Measurements from ENCODE around the gene SOX30.

Gene SOX30

GRCh38 chr5:157616785-157617184, 35.5 kb downstream of the SOX30 start:
- no peak overlapping the region for H3K4me3 ChIP-seq (ENCODE audit: low read depth, low read length)
- TF ChIP-seq CTCF (conservative IDR thresholded peaks at IDR 0.05; ENCODE audit: low read depth, low read length) = no peak
- no peak for DNase-seq (ENCODE audit: low read depth)

DNA sequence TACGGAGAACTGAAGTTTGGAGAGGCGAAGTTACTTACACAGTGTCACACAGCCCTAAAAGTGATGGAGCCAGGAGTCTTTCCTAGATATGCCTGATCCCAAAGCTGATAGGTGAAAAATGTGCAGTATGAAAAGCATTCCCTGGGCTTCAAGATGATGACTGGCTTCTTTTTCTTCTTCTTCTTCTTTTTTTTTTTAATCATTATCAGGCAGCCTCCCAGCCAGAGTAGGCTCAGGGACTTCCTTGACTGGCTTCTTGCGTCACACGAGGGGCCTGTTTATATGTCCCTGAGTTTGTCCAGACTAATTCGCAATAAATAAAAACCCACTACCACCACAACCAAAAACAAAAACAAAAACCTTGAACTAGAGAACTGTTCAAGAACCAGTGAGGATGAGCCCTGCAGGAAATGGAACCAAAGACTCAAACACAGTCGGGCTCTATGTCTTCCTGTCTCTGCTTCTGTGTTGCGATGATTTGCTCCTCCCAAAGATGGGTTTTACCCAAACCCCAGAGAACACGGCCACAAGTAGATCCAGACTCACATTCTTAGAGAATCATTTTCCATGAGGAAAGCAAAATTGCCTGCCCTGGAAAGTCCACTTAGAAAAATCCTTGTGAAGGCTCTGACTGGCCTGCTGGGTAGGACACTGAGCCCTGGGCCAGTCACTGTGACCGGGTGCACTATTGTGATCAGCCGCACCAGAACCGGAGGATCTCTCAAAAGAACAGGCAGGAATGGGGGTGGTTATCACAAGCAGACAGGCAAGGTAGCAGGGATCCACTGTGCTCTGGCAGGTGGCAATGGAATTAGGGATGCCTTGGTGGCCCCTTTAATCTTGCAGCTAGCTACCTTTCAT, 38.6 kb downstream of the SOX30 start:
- no peak overlapping the region for H3K4me3 ChIP-seq (ENCODE audit: low read depth, low read length)
- no peak for DNase-seq (ENCODE audit: low read depth)
- no peak for TF ChIP-seq CTCF (conservative IDR thresholded peaks at IDR 0.05; ENCODE audit: low read depth, low read length)

DNA sequence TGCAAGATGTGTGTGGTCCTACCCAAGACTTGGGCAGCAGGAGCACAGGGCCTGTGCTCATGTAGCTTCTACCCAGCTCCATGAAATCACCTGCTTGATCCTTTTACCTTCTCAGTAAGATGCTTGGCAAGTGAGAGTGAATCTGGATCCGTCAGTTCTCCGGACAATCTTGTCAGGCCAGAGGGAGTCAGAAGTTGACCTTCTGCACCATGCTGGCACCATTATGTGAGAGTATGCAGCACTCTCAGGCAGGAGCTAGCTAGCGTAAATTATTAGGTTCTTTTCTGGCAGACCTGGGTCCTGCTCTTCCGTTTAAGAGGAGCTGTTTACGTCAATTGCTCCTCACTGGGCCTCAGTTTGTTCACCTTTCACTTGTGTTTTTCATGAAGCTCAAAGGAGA, 39.7 kb downstream of the SOX30 start:
- H3K4me3 ChIP-seq (ENCODE audit: low read depth, low read length) = no peak overlapping the region
- TF ChIP-seq CTCF (conservative IDR thresholded peaks at IDR 0.05; ENCODE audit: low read depth, low read length) = no peak
- no peak for DNase-seq (ENCODE audit: low read depth)

- TF ChIP-seq CTCF (conservative IDR thresholded peaks at IDR 0.05; ENCODE audit: low read depth, low read length) = no peak
- H3K4me3 ChIP-seq (ENCODE audit: low read depth, low read length) = no peak overlapping the region
- no peak for DNase-seq (ENCODE audit: low read depth)
These were observed 40.4 kb downstream of the SOX30 start for GRCh38 chr5:157611571-157612476.

DNA sequence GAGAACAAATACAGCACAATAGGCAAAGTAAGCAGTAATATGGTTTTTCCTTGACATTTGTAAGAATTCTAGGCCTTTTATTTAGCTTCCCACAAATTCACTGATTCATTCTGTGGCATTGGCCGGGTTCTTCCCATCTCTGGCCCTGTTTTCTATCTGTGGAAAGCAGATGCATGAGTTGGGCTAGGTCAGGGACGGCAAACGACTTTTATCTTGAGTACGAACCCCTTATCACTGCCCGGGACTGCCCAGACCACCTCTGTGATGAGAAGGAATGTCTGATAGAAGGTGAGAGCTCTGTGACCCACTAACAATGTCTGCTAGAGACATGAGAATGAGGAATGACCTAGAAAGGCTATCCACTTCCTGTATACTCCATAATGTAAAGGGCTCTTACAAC, 41.2 kb downstream of the SOX30 start:
- no peak for DNase-seq (ENCODE audit: low read depth)
- no peak overlapping the region for H3K4me3 ChIP-seq (ENCODE audit: low read depth, low read length)
- no peak for TF ChIP-seq CTCF (conservative IDR thresholded peaks at IDR 0.05; ENCODE audit: low read depth, low read length)

DNA sequence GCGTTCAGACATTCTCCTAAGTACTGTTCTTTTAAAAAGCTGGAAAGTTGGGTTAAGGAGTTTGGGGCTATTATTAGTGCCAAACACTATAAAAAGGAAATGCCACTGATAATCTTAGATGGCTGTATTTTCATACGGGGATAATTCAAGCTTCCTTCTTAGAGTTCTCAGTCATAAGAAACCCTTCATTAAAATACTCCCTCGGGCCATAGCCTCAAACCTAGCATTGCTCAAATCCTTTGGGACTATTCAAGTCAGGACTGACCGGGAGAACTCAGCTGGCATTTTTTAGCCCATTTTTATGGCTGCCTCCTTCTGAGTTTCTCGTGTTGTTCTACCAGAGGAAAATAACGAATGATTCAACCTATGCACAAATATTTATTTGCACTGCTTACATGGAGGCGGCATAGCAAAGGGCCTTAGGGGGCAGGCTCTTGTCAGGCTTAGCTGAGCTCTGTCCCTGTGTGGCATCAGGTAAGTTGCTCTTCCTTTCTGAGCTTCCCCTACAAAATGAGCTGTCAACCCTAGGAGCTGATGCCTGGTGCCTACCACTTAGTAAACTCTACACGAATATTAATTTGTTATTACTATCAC, 43.2 kb downstream of the SOX30 start:
- DNase-seq (ENCODE audit: low read depth) = no peak
- no peak overlapping the region for H3K4me3 ChIP-seq (ENCODE audit: low read depth, low read length)
- no peak for TF ChIP-seq CTCF (conservative IDR thresholded peaks at IDR 0.05; ENCODE audit: low read depth, low read length)
